Limb (tissue), 2 donors: ENCODE data around the gene CBFA2T2.
"Not testable (repeated sequence)": the region's sequence is repeated elsewhere in the genome, so short reads cannot be mapped to it uniquely, and the experiment has no call there.

Experiments used
- DNase-seq, 2 donors: peaks; one replicate each; pipeline ENCODE4 v3.0.0-alpha.2; 2016; ENCODE audit errors: extremely low spot score in 2 of 2

Gene CBFA2T2

GRCh38 chr20:33549229-33549999, 59.5 kb downstream of the CBFA2T2 start:
- DNase-seq, result no peak

- DNase-seq, result no peak
Measured at GRCh38 chr20:33551778-33552177, 61.9 kb downstream of the CBFA2T2 start.

DNA sequence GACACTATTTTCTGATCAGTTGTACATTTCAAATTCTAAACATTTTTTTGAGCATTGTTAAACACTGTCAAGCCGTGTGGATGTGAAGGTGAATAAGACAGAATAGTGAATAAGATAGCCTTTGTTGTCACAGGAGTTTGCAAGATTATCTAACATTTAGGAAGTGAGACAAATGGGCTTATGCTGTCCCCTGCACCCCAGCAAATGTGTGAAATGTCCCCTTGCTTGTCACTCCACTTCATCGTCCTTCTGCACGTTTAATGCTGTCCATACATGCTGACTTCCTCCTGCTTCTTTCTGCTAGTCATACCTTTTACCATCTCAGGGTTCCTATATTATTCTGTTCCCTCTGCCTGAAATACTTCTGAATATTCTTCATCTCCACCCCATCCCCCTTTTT, 62.6 kb downstream of the CBFA2T2 start:
- DNase-seq, result no peak

DNA sequence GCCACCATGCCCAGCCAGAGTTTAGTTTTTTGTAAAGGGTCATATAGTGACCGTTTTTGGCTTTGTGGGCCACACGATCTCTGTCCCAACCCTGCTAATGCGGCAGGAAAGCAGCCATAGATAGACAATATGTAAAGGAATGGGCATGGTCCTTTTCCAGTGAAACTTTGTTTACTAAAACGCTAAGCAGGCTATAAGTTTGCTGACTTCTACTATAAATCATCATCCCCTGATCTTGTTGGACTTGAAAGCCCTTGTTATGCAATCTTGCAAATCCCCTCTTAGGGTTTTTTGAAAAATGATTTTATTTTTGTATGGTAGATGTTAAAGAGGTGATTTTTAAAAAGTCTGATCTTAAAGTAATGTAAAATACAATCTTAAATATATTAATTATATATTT, 63.6 kb downstream of the CBFA2T2 start:
- no peak for DNase-seq

- peak in 1 of 2 donors; percentile 79 for DNase-seq
Measured at GRCh38 chr20:33554914-33555420, 65.1 kb downstream of the CBFA2T2 start.

GRCh38 chr20:33555755-33556154, 65.9 kb downstream of the CBFA2T2 start:
- DNase-seq, result no peak

- DNase-seq, result no peak
Measured at GRCh38 chr20:33556246-33556645, 66.3 kb downstream of the CBFA2T2 start.

DNA sequence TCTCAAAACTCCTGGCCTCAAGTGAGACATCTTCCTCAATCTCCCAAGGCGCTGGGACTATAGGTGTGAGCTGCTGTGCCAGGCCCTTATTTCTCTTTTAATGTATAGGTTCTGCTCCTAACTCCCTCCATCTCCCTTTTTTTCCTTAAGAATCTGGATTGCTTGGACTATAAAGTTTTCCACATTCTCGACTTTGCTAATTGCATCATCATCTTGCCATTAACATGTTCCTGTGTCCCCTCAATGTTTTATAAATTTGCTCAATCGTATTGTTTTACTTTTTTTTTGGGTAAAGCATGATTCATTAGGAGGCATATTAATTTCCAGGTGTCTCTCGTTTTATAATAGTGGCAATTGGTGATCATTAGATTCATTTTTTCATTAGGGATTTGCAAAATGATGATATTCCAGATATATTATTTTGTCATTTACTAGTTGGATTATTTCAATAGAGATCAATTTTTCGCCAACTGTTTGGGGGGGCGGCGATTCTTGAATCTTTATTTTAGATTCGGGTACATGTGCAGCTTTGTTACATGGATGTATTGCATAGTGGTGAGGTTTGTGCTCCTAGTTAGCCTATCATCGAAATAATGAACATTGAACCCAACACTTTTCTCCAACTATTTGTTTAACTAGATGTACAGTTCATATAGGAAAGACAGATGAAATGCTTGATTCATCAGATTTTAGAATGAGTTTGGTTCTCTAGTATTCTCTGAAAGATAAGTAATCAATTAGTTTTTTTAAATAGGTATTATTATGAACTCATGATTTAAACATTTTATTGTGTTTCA, 68.7 kb downstream of the CBFA2T2 start:
- no peak for DNase-seq

DNA sequence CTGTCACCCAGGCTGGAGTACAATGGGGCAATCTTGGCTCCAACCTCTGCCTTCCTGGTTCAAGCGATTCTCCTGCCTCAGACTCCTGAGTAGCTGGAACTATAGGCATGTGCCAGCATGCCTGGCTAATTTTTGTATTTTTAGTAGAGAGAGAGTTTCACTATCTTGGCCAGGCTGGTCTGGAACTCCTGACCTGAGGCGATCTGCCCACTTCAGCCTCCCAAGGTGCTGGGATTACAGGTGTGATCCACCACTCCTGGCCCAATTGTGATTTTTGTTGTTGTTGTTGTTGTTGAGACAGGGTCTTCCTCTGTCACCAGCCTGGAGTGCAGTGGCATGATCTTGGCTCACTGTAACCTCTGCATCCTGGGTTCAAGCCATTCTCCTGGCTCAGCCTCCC, 69.3 kb downstream of the CBFA2T2 start:
- no peak for DNase-seq

DNA sequence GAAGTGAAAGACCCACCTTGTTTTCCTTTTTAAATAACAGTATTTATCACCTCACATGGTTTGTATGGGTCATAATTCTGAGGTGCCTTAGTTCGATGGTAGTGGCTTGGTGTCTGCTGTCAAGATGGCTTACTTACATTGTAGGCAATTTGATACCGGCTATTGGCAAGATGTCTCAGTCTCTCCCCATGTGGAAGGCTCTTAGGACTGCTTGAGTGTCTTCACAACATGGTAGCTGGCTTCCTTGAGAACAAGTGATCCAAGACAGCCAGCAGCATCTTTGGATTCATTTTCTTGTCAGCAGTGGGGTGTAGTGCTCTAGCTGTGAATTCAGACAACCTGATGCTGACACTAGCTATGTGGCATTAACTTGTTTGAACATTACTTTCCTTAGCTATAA, 70.1 kb downstream of the CBFA2T2 start:
- no peak for DNase-seq

DNA sequence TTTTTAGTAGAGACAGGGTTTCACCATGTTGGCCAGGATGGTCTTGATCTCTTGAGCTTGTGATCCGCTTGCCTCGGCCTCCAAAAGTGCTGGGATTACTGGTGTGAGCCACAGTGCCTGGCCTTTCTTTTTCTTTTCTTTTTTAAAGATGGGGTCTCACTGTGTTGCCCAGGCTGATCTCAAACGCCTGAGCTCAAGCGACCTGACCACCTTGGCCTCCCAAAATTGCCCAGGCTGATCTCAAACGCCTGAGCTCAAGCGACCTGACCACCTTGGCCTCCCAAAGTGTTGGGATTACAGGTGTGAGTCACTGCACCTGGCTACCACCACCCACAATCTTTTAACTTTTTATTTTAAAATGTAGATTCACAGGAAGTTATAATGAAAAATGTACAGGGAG, 71.2 kb downstream of the CBFA2T2 start:
- DNase-seq, result not testable (repeated sequence)

GRCh38 chr20:33561692-33562601, 72.1 kb downstream of the CBFA2T2 start:
- peak; percentile 73 to 82 for DNase-seq

- DNase-seq, result no peak
Measured at GRCh38 chr20:33563788-33564187, 73.9 kb downstream of the CBFA2T2 start.

DNA sequence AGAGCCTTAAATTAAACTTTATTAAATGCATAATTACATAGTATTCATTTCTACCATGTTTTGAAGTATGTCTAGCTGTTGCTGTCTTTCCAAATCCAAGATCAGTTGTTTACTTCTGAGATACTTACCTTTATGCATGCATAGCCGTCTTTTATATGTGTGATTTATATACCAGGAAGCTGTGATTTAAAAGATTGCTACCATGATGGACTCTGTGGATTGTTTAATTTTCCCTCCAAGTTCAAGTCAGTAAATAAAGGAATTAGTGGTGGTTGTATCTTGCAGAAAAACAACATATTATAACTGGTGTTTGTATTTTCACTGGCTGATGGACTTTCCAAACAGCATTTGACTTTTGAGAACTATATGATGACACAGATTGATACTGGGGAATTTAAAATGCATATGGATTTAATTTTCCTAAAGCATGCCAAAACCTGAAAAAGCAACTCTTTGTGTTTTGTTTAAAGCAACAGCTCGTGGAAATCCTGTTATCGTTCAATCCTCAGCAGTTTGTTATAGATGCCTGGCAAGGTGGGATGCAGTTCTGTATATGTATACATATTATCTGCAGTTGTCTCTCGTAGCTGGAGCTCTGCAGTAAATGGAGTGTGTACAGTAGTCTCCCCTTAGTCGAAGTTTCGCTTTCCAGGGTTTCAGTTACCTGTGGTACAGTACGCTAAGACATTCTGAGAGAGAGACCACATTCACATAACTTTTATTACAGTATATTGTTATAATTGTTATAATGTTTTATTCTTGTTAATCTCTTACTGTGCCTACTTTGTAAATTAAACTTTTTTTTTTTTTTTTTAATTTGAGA, 77.1 kb downstream of the CBFA2T2 start:
- DNase-seq, result no peak

DNA sequence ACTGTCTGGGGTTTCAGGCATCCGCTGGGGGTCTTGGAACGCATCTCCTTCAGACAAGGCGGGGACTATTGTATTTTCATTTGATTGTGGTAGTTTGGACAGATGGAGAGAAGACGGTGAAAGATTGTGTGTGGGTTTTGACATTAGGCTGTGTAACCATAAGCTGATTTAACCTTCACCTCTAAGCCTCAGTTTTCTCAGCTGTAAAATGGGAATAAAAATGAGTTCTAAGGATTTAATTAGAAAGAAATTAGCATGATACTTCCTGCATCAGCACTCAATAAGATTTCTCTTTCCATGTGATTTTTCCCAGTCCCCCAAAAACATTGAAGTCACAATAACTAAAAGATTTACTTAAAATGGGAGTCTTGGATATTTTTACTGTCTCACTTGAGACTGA, 78.1 kb downstream of the CBFA2T2 start:
- DNase-seq, result no peak

GRCh38 chr20:33568378-33568777, 78.5 kb downstream of the CBFA2T2 start:
- DNase-seq, result peak; percentile 24 to 67

DNA sequence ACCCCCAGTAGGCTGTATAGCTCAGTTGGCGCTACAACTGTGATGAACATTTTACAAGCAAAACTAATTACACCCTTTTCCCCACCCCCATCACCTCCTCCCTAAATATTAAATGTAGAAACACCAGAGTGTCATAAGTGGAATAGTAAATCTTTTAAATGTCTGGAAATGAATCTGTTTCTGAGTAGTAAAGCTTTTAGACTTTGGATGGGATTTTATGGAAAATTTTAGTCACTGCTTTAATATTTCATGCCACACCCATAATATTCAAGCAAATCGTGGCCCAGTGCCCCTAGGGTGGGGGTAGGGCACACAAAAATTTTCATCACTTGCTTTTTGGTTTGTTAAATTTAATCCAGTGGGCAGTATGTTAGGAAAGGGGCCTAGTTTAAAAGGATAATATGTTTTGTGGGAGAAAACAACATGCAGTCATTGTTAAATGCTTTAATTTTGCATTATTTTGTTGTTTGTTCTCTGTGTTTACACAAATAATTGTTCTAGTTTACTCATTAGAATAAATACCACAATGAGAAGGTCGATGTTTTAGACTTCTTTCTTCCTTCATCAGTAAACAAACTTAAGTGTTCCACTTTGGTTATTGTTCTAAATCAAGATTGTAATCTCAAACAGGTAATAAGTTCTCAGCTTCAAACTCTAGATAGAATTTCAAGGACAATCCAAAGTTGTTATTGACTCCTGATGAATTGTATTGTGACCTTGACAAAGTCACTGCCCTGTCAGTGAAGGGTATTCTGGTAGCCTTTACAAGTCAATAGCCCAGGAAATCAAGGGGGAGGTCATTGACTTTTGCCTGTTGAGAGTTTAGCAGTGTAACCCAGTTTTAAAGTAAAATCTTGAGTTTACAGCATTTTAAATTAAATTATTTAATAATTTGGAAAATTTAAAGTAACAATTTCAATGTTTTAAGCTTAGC, 79.2 kb downstream of the CBFA2T2 start:
- peak; percentile 39 to 45 for DNase-seq

- DNase-seq, result no peak
Measured at GRCh38 chr20:33569802-33570391, 80.0 kb downstream of the CBFA2T2 start.

- DNase-seq, result no peak
Measured at GRCh38 chr20:33570743-33571142, 80.8 kb downstream of the CBFA2T2 start.
